SHP77 (cell line): ENCODE measurements around the gene DERL2.
A peak's percentile ranks its signal among the peaks of the same experiment; 100 is the strongest.

Experiments used
- DNase-seq, 2 experiments: peaks; one replicate each; lab custom pipeline; 2025; lab: John Stamatoyannopoulos, UW

DERL2 gene

GRCh38 chr17:5485270-5486205 lies at the start of gene DERL2:
TSS of gene DERL2 (minus strand) at chr17:5486178. CDS start at chr17:5486161, 17 bp downstream.
- DNase-seq = peak in 1 of 2 experiments; percentile 44

DNA sequence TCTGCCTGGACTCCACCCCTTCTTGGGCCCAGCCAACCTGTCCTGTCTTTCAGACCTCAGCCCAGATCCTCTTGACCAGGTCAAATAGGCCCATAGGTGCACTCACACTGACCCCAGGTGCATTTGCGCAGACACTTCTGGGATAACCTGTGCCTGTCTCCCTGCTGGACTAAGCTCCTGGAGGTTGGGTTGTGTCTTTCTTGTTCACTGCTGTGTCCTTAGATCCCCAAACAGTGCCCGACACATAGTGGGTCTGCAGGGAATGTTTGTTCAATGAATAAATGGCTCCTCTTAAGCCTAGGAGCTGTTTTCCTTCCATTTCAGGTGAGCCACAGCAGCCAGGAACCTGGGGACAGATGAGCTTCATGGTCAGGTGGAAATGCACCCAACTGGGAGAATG lies 49.5 kb upstream of the DERL2 start:
- DNase-seq = no peak

GRCh38 chr17:5533486-5534315 lies 47.7 kb upstream of the DERL2 start:
- DNase-seq = no peak

DNA sequence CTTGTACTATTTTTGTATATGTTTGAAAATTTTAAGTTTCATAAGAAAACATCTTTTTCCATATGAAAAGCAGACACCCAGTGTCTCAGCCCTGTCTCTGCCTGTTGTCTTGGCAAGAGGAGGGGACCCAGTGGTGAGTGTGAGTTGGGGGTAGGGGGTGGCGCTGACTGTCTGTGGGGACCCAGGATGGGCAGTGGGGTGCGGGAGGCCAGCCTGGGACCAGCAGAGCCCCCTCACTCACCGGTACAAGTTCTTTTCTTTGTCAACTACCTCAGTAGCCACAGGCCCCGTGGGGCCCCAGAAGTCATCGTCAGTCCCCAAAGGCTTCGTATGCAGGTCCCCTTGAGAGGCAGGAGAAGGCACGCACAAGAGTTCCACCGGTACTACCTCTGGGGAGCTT lies 46.6 kb upstream of the DERL2 start:
- DNase-seq = no peak

- no peak for DNase-seq
Measured at GRCh38 chr17:5531085-5531418, 45.1 kb upstream of the DERL2 start.

GRCh38 chr17:5530265-5531084 lies 44.5 kb upstream of the DERL2 start:
- DNase-seq = no peak

- no peak for DNase-seq
Measured at GRCh38 chr17:5527601-5528250, 41.7 kb upstream of the DERL2 start.

- peak; percentile 93 to 97 for DNase-seq
Measured at GRCh38 chr17:5526821-5527598, 41.0 kb upstream of the DERL2 start.

DNA sequence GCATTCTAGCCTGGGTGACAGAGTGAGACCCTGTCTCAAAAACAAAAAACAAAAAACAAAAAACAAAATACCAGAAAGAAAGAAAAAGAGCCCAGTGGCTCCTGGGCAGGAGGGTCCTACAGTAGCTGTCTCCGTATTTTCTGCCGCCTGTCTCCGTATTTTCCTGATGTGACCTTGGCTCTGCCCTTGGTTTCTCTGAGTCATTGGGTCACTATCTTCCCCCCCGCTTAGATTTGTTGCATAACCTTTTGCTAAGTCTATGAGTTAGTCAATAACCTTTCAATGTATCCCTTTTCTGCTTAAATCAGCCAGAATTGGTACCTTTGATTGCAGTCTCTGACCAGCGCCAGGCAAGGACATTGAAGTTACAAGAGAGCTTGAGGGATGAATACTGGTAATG lies 37.3 kb upstream of the DERL2 start:
- DNase-seq = no peak

DNA sequence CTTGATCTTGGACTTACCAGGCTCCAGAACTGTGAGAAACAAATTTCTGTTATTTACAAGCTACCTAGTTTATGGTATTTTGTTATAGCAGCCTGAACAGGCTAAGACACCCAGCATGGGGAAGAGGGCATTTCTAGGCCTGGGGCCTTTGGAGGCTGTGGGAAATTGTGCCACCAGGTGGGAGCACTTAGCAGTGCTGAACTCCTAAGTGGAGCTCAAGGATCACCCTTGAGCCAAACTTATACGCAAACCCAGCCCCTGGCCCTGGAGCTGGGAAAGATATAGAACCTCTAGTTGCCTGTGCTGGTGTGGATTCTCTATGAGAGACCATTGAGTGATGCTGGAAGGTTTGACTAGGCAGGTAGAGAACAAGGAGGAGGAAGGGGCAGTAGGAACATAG lies 36.5 kb upstream of the DERL2 start:
- no peak for DNase-seq

- DNase-seq = no peak
Measured at GRCh38 chr17:5516060-5516792, 30.2 kb upstream of the DERL2 start.

DNA sequence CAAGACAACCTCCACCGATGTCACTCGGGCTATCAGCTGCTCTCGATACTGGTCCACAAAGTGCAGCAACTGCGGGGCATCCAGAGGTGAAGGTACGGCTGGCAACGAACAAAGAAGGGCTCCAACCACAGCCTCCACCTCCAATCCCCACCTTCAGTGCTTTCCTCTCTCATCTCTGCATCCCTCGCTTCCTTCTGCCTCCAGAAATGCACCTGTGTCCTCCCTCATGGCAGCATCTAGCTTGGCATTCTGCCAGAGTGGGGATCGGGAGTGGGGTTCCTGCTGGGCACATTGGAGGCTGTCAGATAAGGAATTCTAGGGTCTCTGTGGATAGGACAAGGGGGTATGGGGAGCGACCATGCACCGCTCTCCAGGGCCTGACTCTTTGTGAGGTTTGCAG lies 29.0 kb upstream of the DERL2 start:
- DNase-seq = no peak

DNA sequence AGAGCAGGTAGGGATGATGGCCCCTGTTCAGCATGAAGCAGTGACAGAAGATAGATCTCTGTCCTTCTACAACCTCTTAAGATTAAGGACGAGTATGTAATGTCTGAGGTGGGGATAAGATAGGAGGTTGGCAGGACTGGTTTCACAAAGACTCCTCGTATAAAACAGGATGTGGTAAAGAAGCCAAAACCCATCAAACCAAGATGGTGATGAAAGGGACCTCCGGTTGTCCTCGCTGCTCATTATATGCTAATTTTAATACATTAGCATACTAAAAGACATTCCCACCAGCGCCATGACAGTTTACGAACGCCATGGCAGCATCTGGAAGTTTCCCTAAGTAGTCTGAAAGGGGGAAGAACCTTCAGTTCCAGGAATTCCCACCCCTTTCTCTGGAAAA lies 27.6 kb upstream of the DERL2 start:
- DNase-seq = no peak

GRCh38 chr17:5511401-5512225 lies 25.6 kb upstream of the DERL2 start:
- DNase-seq = no peak

GRCh38 chr17:5510771-5511170 lies 24.8 kb upstream of the DERL2 start:
- DNase-seq = no peak

GRCh38 chr17:5509482-5509881 lies 23.5 kb upstream of the DERL2 start:
- no peak for DNase-seq

DNA sequence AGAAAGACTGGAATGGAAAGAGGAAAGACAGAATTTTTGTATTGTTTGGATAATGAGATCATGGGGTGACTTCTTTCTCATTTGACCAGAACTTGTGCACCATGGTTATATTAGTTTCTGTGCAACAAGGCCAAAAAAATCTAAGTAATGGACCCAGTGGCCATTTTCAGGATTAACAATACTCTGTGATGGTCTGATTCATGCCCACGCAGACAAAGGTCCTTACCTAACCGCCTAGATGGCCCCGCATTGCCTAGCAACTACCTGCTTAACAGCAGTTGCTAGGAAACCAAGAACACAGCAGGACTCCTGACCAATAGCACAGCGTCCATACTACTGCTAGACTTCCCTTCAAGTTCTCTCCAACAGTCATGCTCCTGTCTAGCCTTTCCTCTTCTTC lies 22.8 kb upstream of the DERL2 start:
- DNase-seq = peak; percentile 7 to 17

DNA sequence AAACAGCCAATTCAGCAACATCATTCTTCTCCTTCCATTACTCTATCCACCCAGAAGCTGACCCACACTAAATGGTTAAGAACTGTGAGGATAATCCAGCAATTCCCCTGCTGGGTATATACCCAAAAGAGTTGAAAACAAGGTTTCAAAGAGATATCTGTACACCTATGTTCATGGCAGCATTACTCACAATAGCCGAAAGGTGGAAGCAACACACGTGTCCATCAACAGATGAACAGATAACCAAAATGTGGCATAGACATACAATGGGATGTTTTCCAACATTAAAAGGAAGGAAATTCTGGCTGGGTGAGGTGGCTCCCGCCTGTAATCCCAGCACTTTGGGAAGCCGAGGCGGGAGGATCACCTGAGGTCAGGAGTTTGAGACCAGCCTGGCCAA lies 20.3 kb upstream of the DERL2 start:
- DNase-seq = peak in 1 of 2 experiments; percentile 4

DNA sequence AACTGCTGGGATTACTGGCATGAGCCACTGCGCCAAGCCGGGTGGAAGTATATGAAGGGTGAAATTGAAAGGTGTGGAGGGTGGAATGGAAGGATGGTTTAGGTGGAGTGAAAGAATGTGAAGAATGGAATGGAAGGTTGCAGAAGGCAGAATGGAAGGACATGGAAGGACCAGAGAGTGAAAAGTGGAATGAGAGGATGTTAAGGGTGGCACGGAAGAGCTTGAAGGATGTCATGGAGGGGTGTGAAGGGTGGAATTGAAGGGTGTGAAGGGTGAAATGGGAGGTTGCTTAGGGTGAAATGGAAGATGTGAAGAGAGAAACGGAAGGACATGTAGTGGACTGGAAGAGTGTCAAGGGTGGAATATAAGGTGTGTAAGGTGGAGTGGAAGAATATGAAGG lies 16.6 kb upstream of the DERL2 start:
- no peak for DNase-seq
